Activated naive CD8-positive, alpha-beta T cell treated with anti-CD3 and anti-CD28 coated beads, Interleukin-2, amount 50 U/mL, for 16 hours (primary cell): Measurements from ENCODE around the gene GGA2.
"Not testable (repeated sequence)": the region's sequence is repeated elsewhere in the genome, so short reads cannot be mapped to it uniquely, and the experiment has no call there.

ENCODE experiments used
- DNase-seq: peaks from one replicate; pipeline ENCODE4 v3.0.0-alpha.2; 2020; ENCODE audit warnings: low read depth, low spot score

Gene GGA2

GRCh38 chr16:23504453-23505179, 5.7 kb downstream of the GGA2 start:
- peak; percentile 8 for DNase-seq

GRCh38 chr16:23504076-23504452, 6.2 kb downstream of the GGA2 start:
- DNase-seq, result no peak

- no peak for DNase-seq
These were observed 7.8 kb downstream of the GGA2 start for GRCh38 chr16:23502466-23502865.

GRCh38 chr16:23501291-23501690, 9.0 kb downstream of the GGA2 start:
- DNase-seq, result no peak

- no peak for DNase-seq
These were observed 9.4 kb downstream of the GGA2 start for GRCh38 chr16:23500862-23501225.

GRCh38 chr16:23500212-23500861, 10.0 kb downstream of the GGA2 start:
- no peak for DNase-seq

- no peak for DNase-seq
These were observed 10.5 kb downstream of the GGA2 start for GRCh38 chr16:23499801-23500200.

GRCh38 chr16:23498863-23499262, 11.4 kb downstream of the GGA2 start:
- no peak for DNase-seq

GRCh38 chr16:23497543-23497868, 12.8 kb downstream of the GGA2 start:
- no peak for DNase-seq

- no peak for DNase-seq
These were observed 13.3 kb downstream of the GGA2 start for GRCh38 chr16:23496821-23497542.

- no peak for DNase-seq
These were observed 14.6 kb downstream of the GGA2 start for GRCh38 chr16:23495671-23496070.

GRCh38 chr16:23494188-23494587, 16.1 kb downstream of the GGA2 start:
- no peak for DNase-seq

- no peak for DNase-seq
These were observed 18.6 kb downstream of the GGA2 start for GRCh38 chr16:23491490-23492391.

- no peak for DNase-seq
These were observed 23.8 kb downstream of the GGA2 start for GRCh38 chr16:23486480-23486879.

GRCh38 chr16:23485841-23486240, 24.5 kb downstream of the GGA2 start:
- DNase-seq, result no peak

GRCh38 chr16:23485257-23485614, 25.1 kb downstream of the GGA2 start:
- DNase-seq, result no peak

- DNase-seq, result no peak
These were observed 25.6 kb downstream of the GGA2 start for GRCh38 chr16:23484510-23485256.

- not testable (repeated sequence) for DNase-seq
These were observed 26.8 kb downstream of the GGA2 start for GRCh38 chr16:23483492-23483891.

GRCh38 chr16:23482778-23483177, 27.5 kb downstream of the GGA2 start:
- DNase-seq, result no peak

GRCh38 chr16:23480257-23480656, 30.0 kb downstream of the GGA2 start:
- DNase-seq, result no peak

- DNase-seq, result no peak
These were observed 31.2 kb downstream of the GGA2 start for GRCh38 chr16:23479138-23479537.
